Liver (tissue), 9 donors: ENCODE results near the gene ATP10D. TPM values are rescaled to one million over a fixed set of nuclear protein-coding genes. Genes with fewer than 3 reads are reported as not detected.

Source experiments
- DNase-seq: peaks from one replicate; pipeline ENCODE4 v3.0.0-alpha.2; 2017; ENCODE audit warnings: low spot score
- H3K27ac ChIP-seq, 2 donors: one replicate each; pipeline ENCODE4 v1.7.0; 2013; ENCODE audit warnings: inconsistent platforms in 2 of 2, low read length in 2 of 2, control low read depth in 1 of 2, low read depth in 1 of 2, mild to moderate bottlenecking in 1 of 2
- H3K27me3 ChIP-seq, 4 donors: one replicate each; pipeline versions ENCODE4 v1.6.1 to v1.7.0; 2013; ENCODE audit warnings: low read length in 3 of 4, inconsistent platforms in 1 of 4, mild to moderate bottlenecking in 1 of 4, moderate library complexity in 1 of 4; ENCODE audit not compliant: control insufficient read depth in 4 of 4, insufficient read depth in 4 of 4
- H3K36me3 ChIP-seq, 4 donors: one replicate each; pipeline versions ENCODE4 v1.6.1 to v1.7.0; 2013; ENCODE audit warnings: low read length in 3 of 4, mild to moderate bottlenecking in 3 of 4, low read depth in 1 of 4, moderate library complexity in 1 of 4; ENCODE audit not compliant: control insufficient read depth in 4 of 4, insufficient read depth in 3 of 4
- H3K4me1 ChIP-seq, 4 donors: one replicate each; pipeline versions ENCODE4 v1.6.1 to v1.7.0; 2013; ENCODE audit warnings: low read length in 3 of 4, mild to moderate bottlenecking in 3 of 4, moderate library complexity in 1 of 4; ENCODE audit not compliant: control insufficient read depth in 4 of 4, insufficient read depth in 4 of 4
- H3K4me3 ChIP-seq, 3 donors: one replicate each; pipeline versions ENCODE4 v1.6.1 to v1.7.0; 2013; ENCODE audit warnings: low read length in 3 of 3, control low read depth in 1 of 3, low read depth in 1 of 3, mild to moderate bottlenecking in 1 of 3
- H3K9ac ChIP-seq, 2 donors: one replicate each; pipeline ENCODE4 v1.7.0; 2013; ENCODE audit warnings: low read length in 2 of 2, mild to moderate bottlenecking in 2 of 2, moderate library complexity in 2 of 2, control low read depth in 1 of 2, low read depth in 1 of 2
- H3K9me3 ChIP-seq, 4 donors: one replicate each; pipeline versions ENCODE4 v1.6.1 to v1.7.0; 2013; ENCODE audit warnings: low read length in 3 of 4; ENCODE audit not compliant: control insufficient read depth in 4 of 4
- CTCF ChIP-seq: fragments of 150-350 bp; IDR thresholded peaks from 2 replicates; pipeline ENCODE4 v1.5.1; 2017; ENCODE audit warnings: improper control_type of control experiment, low read depth, low read length; ENCODE audit not compliant: missing input control
- EGR1 ChIP-seq, 2 donors: IDR thresholded peaks; 2 replicates each; pipeline ENCODE4 v1.6.1; 2016 to 2018; ENCODE audit warnings: antibody characterized with exemption in 2 of 2, low read depth in 2 of 2
- FOXA1 ChIP-seq: IDR thresholded peaks from 2 replicates; pipeline ENCODE4 v1.6.1; 2016; ENCODE audit warnings: antibody characterized with exemption
- FOXA2 ChIP-seq: IDR thresholded peaks from 2 replicates; pipeline ENCODE4 v1.6.1; 2016; ENCODE audit warnings: antibody characterized with exemption
- GABPA ChIP-seq, 2 donors: IDR thresholded peaks in 1 of 2; conservative IDR thresholded peaks in 1 of 2; 2 replicates each; pipeline ENCODE4 v1.6.1; 2016; ENCODE audit warnings: antibody characterized with exemption in 2 of 2, mild to moderate bottlenecking in 1 of 2, moderate library complexity in 1 of 2
- HNF4A ChIP-seq, 2 donors: conservative IDR thresholded peaks; 2 replicates each; pipeline ENCODE4 v1.6.1; 2016; ENCODE audit warnings: antibody characterized with exemption in 2 of 2, mild to moderate bottlenecking in 2 of 2
- HNF4G ChIP-seq: IDR thresholded peaks from 2 replicates; pipeline ENCODE4 v1.6.1; 2016; ENCODE audit warnings: antibody characterized with exemption
- JUND ChIP-seq, 2 donors: IDR thresholded peaks; 2 replicates each; pipeline ENCODE4 v1.6.1; 2016; ENCODE audit warnings: antibody characterized with exemption in 2 of 2
- MAX ChIP-seq: IDR thresholded peaks from 2 replicates; pipeline ENCODE4 v1.6.1; 2016; ENCODE audit warnings: antibody characterized with exemption
- NR2F2 ChIP-seq: IDR thresholded peaks from 2 replicates; pipeline ENCODE4 v1.6.1; 2016; ENCODE audit warnings: antibody characterized with exemption
- RAD21 ChIP-seq, 2 donors: IDR thresholded peaks; 2 replicates each; pipeline ENCODE4 v1.6.1; 2016; ENCODE audit warnings: antibody characterized with exemption in 2 of 2, mild to moderate bottlenecking in 2 of 2
- RXRA ChIP-seq, 2 donors: IDR thresholded peaks; 2 replicates each; pipeline ENCODE4 v1.6.1; 2017 to 2018; ENCODE audit warnings: antibody characterized with exemption in 2 of 2, mild to moderate bottlenecking in 1 of 2
- SP1 ChIP-seq: IDR thresholded peaks from 2 replicates; pipeline ENCODE4 v1.6.1; 2018; ENCODE audit warnings: antibody characterized with exemption, mild to moderate bottlenecking
- TAF1 ChIP-seq: conservative IDR thresholded peaks from 2 replicates; pipeline ENCODE4 v1.6.1; 2016; ENCODE audit warnings: antibody characterized with exemption, mild to moderate bottlenecking
- YY1 ChIP-seq: IDR thresholded peaks from 2 replicates; pipeline ENCODE4 v1.6.1; 2016; ENCODE audit warnings: antibody characterized with exemption, mild to moderate bottlenecking
- WGBS: extraction: QIAGEN DNeasy Blood & Tissue Kit; methylation state at CpG from one replicate; pipeline ENCODE4 v1.1.7; 2013; 5-methylcytosine and 5-hydroxymethylcytosine counted together
- polyA plus RNA-seq, 2 donors: library from polyadenylated mRNA; stranded (reverse) in 1 of 2; unstranded in 1 of 2; fragments of 200-250 nt in 1 of 2; fragments of >200 nt in 1 of 2; fragmentation: Nextera tagmentation in 1 of 2; extraction: Ambion mirVana in 1 of 2; gene quantifications; one replicate each; pipeline versions ENCODE4 v1.2.1 to v1.2.3, GENCODE V29; 2013 to 2015
- total RNA-seq, 2 donors: library from RNA; depleted of rRNA; stranded (reverse); fragments of >200 nt; gene quantifications; one replicate each; pipeline ENCODE4 v1.2.3, GENCODE V29; 2014
- TF ChIP-seq, protein P1 (sequence below): IDR thresholded peaks from 2 replicates; pipeline ENCODE4 v1.6.1; 2016; ENCODE audit warnings: antibody characterized with exemption
- TF ChIP-seq, protein P2 (sequence below): IDR thresholded peaks from 2 replicates; pipeline ENCODE4 v1.6.1; 2016; ENCODE audit warnings: antibody characterized with exemption
- TF ChIP-seq, protein P3 (sequence below): IDR thresholded peaks from 2 replicates; pipeline ENCODE4 v1.6.1; 2016; ENCODE audit warnings: antibody characterized with exemption, mild to moderate bottlenecking
- donor health status: healthy.
- donor health status: healthy.
- donor health status: healthy.
- donor health status: healthy.
- donor health status: healthy.

ATP10D gene
- total RNA-seq (10 to 100 TPM in 1 of 2 donors, 1 to 10 TPM in 1; 5.6 to 13.6 TPM), polyA plus RNA-seq (1 to 10 TPM; 4.3 to 9.3 TPM)

DNA sequence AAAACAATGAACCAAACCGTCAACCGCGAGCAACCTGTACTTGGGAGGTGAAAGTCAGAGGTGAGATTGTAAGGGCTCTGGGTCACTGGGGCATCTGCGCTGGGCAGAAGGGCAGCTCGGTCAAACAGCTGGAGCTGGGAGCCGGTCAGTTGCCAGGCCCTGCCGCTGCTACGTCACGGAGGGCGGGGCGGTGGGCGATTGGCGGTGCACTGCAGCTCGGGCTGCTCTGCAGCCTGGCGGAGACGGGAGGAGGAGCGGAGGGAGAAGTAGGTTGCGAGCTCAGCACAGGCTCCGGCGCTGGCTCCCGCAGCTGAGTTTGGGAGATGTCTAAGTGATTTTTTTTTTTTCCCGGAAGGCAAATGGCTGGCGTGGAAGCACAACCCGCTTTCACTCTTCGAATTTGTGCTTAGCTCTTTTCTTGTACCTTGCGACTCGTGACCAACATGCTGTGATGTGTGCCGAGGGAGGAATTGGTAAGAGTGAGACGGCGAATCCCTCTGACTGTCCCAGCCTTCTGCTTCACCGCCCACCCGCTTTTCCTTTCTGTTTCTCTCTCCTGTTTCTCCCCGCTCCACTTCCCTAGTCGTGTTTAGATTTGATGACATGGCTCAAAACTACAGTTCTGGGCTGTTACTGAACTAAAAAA, at the start of gene ATP10D:
Gene ATP10D, plus strand, starts transcription at position 229 of the 646 bp plus-strand sequence. CDS start 27,266 bp downstream, outside the sequence.
- H3K4me1 ChIP-seq = peaks cover 0 to 11% (median 3%) of the 10 kb centered on the region in 4 donors
- H3K27ac ChIP-seq = peak within 1 kb of the TSS; percentile 94 to 96
- H3K27me3 ChIP-seq = no peaks in the 10 kb centered on the region
- WGBS = under 1% methylated on average over 34 of the region's 34 CpGs
- peak within 1 kb of the TSS; percentile 75 to 93 for H3K9ac ChIP-seq
- no peaks in the 10 kb centered on the region for H3K9me3 ChIP-seq
- peak within 1 kb of the TSS; percentile 66 to 89 (median 81) for H3K4me3 ChIP-seq
- peak in 1 of 2 donors; percentile 64 for TF ChIP-seq JUND (IDR thresholded peaks at IDR 0.05)
- TF ChIP-seq NR2F2 = peak; percentile 99
- TF ChIP-seq GABPA (IDR thresholded peaks at IDR 0.05 in 1 of 2, conservative IDR thresholded peaks at IDR 0.05 in 1 of 2) = no peak
- TF ChIP-seq RXRA (IDR thresholded peaks at IDR 0.05) = peak; percentile 88 to 96
- TF ChIP-seq MAX = peak; percentile 64
- peak; percentile 31 to 61 for TF ChIP-seq RAD21 (IDR thresholded peaks at IDR 0.05)
- peak; percentile 82 for TF ChIP-seq HNF4G
- TF ChIP-seq FOXA2 = no peak
- peak; percentile 93 for TF ChIP-seq TAF1
- TF ChIP-seq HNF4A (conservative IDR thresholded peaks at IDR 0.05) = peak; percentile 94 to 99
- TF ChIP-seq SP1 = peak; percentile 81
- TF ChIP-seq YY1 = peak; percentile 87
- TF ChIP-seq EGR1 (IDR thresholded peaks at IDR 0.05; ENCODE audit: low read depth in 2 of 2) = peak in 1 of 2 donors; percentile 14
- TF ChIP-seq, protein P1, sequence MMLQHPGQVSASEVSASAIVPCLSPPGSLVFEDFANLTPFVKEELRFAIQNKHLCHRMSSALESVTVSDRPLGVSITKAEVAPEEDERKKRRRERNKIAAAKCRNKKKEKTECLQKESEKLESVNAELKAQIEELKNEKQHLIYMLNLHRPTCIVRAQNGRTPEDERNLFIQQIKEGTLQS = no peak
- TF ChIP-seq, protein P2, sequence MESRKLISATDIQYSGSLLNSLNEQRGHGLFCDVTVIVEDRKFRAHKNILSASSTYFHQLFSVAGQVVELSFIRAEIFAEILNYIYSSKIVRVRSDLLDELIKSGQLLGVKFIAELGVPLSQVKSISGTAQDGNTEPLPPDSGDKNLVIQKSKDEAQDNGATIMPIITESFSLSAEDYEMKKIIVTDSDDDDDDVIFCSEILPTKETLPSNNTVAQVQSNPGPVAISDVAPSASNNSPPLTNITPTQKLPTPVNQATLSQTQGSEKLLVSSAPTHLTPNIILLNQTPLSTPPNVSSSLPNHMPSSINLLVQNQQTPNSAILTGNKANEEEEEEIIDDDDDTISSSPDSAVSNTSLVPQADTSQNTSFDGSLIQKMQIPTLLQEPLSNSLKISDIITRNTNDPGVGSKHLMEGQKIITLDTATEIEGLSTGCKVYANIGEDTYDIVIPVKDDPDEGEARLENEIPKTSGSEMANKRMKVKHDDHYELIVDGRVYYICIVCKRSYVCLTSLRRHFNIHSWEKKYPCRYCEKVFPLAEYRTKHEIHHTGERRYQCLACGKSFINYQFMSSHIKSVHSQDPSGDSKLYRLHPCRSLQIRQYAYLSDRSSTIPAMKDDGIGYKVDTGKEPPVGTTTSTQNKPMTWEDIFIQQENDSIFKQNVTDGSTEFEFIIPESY = no peak
- TF ChIP-seq CTCF = no peak
- TF ChIP-seq, protein P3, sequence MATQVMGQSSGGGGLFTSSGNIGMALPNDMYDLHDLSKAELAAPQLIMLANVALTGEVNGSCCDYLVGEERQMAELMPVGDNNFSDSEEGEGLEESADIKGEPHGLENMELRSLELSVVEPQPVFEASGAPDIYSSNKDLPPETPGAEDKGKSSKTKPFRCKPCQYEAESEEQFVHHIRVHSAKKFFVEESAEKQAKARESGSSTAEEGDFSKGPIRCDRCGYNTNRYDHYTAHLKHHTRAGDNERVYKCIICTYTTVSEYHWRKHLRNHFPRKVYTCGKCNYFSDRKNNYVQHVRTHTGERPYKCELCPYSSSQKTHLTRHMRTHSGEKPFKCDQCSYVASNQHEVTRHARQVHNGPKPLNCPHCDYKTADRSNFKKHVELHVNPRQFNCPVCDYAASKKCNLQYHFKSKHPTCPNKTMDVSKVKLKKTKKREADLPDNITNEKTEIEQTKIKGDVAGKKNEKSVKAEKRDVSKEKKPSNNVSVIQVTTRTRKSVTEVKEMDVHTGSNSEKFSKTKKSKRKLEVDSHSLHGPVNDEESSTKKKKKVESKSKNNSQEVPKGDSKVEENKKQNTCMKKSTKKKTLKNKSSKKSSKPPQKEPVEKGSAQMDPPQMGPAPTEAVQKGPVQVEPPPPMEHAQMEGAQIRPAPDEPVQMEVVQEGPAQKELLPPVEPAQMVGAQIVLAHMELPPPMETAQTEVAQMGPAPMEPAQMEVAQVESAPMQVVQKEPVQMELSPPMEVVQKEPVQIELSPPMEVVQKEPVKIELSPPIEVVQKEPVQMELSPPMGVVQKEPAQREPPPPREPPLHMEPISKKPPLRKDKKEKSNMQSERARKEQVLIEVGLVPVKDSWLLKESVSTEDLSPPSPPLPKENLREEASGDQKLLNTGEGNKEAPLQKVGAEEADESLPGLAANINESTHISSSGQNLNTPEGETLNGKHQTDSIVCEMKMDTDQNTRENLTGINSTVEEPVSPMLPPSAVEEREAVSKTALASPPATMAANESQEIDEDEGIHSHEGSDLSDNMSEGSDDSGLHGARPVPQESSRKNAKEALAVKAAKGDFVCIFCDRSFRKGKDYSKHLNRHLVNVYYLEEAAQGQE = peak; percentile 93
- peak; percentile 70 for TF ChIP-seq FOXA1
- peak; percentile 90 for DNase-seq
- H3K36me3 ChIP-seq = no peaks in the 10 kb centered on the region
